ENCODE measurements around the gene CXCL12. TPM values are rescaled to one million over a fixed set of nuclear protein-coding genes. Genes with fewer than 3 reads are reported as not detected.

The CXCL12 gene
- total and polyA plus RNA-seq, 2 donors (not counting 3 experiments of a cell fraction or from before 2014, with no cell fraction given) = 0.35 to 1.4 TPM

- no peaks in the 10 kb centered on the region for H3K27me3 ChIP-seq (ENCODE audit: control insufficient read depth in 2 of 2, insufficient read depth in 2 of 2, low read length in 2 of 2)
- no peak overlapping the region for H2AFZ ChIP-seq (ENCODE audit: low read depth, low read length)
- H3K27ac ChIP-seq (ENCODE audit: insufficient read depth, low read depth, low read length) = no peak overlapping the region
- H3K4me3 ChIP-seq (replicated peaks in 1 of 3; ENCODE audit: insufficient read depth in 1 of 3, low read depth in 1 of 3, low read length in 3 of 3) = no peak overlapping the region
- BruUV-seq (replicated peaks) = no TSS peak
- FAIRE-seq = no peak
- TF ChIP-seq CTCF (IDR thresholded peaks at IDR 0.05; ENCODE audit: extremely low read depth in 1 of 2, insufficient read depth in 1 of 2, low read depth in 1 of 2, low read length in 2 of 2) (no peak), GATA2 (IDR thresholded peaks at IDR 0.05; ENCODE audit: insufficient read depth, insufficient read length, low read depth, low read length) (no peak), MYC (IDR thresholded peaks at IDR 0.05; ENCODE audit: low read depth, low read length) (no peak), FOS (IDR thresholded peaks at IDR 0.05; ENCODE audit: borderline replicate concordance, insufficient read depth, low read length) (no peak), POLR2A (IDR thresholded peaks at IDR 0.05; ENCODE audit: low read depth, low read length) (no peak), POLR2AphosphoS5 (IDR thresholded peaks at IDR 0.05; ENCODE audit: insufficient read depth, low read depth, low read length) (no peak), JUN (IDR thresholded peaks at IDR 0.05; ENCODE audit: borderline replicate concordance, insufficient read depth, insufficient read length, low read depth) (no peak), EZH2 (IDR thresholded peaks at IDR 0.05; ENCODE audit: borderline replicate concordance, low read depth, low read length, severe bottlenecking) (no peak)
- TF ChIP-seq, protein P1, sequence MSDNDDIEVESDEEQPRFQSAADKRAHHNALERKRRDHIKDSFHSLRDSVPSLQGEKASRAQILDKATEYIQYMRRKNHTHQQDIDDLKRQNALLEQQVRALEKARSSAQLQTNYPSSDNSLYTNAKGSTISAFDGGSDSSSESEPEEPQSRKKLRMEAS (IDR thresholded peaks at IDR 0.05; ENCODE audit: insufficient read depth, insufficient read length) = no peak
- dilution Hi-C loops (cut with MboI; ENCODE audit: extremely low pct_ligation_motif_present, low sequenced_read_pairs) (no loop called here), intact Hi-C loops (cut with micrococcal nuclease) (no loop called here)
- H3K79me2 ChIP-seq (ENCODE audit: control insufficient read depth, insufficient read depth, low read length) = no peaks in the 10 kb centered on the region
- H3K9me3 ChIP-seq (replicated peaks; ENCODE audit: control insufficient read depth, insufficient read depth, low read length) = no peaks in the 10 kb centered on the region
- H3K4me1 ChIP-seq (ENCODE audit: control insufficient read depth, extremely low read depth, insufficient read depth, low read length) = no peaks in the 10 kb centered on the region
- H3K9me1 ChIP-seq (replicated peaks; ENCODE audit: control insufficient read depth, extremely low read depth, insufficient read depth, low read length) = no peaks in the 10 kb centered on the region
- no peak for DNase-seq (ENCODE audit: low read depth, low spot score)
- no peak overlapping the region for H3K9ac ChIP-seq (replicated peaks; ENCODE audit: extremely low read depth, insufficient read depth, low read length)
- POLR2A ChIA-PET = no interaction called here
- no peaks in the 10 kb centered on the region for H4K20me1 ChIP-seq (replicated peaks; ENCODE audit: control insufficient read depth, extremely low read depth, insufficient read depth, low read length)
- H3K4me2 ChIP-seq (ENCODE audit: insufficient read depth, low read length) = no peak overlapping the region
- CTCF ChIA-PET = no interaction called here
- H3K36me3 ChIP-seq (ENCODE audit: control insufficient read depth in 2 of 2, extremely low read depth in 1 of 2, insufficient read depth in 2 of 2, low read length in 2 of 2) = no peaks in the 10 kb centered on the region
Observed at GRCh38 chr10:44416021-44416771, 31.3 kb upstream of the CXCL12 start.

All from endothelial cell of umbilical vein (primary cell).